ENCODE data around the gene C16orf96. TPM values are rescaled to one million over a fixed set of nuclear protein-coding genes. Genes with fewer than 3 reads are reported as not detected.

The C16orf96 gene
- total and polyA plus RNA-seq, 2 donors (not counting 3 experiments of a cell fraction or from before 2014, with no cell fraction given): not detected

DNA sequence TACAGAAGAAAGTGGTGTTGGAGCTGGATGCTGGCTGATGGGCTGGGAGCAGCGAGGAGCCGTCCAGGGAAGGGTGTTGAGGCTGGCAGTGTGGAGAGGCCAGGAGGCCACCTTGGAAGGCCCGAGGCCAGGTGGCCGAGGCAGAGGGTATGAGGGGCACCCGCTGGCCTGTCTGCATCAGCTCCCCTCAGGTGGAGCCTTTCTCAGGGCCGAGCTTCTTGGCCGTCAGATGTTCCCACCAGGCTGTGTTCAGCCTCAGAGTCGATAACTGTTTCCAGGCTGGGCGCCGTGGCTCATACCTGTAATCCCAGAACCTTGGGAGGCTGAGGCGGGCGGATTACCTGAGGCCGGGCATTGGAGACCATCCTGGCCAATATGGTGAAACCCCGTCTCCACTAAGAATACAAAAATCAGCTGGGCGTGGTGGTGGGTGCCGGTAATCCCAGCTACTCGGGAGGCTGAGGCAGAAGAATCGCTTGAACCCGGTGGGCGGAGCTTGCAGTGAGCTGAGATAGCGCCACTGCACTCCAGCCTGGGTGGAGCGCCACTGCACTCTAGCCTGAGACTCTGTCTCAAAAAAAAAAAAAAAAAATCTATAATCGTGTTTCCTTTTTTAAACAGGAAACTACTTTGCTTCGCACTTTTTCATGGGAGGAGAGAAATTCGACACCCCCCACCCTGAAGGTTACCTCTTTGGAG, 93.8 kb downstream of the C16orf96 start:
- intact Hi-C loops (cut with micrococcal nuclease): loop anchor here (2.0 kb wide), 1 partner anchor 25 kb away; the partner anchor contains the start of gene MGRN1
- dilution Hi-C loops (cut with MboI; ENCODE audit: extremely low pct_ligation_motif_present, low sequenced_read_pairs): no loop called here

More for the DNA sequence above, 93.8 kb downstream of the C16orf96 start:
- Histone ChIP-seq H3K9ac (replicated peaks; ENCODE audit: extremely low read depth, insufficient read depth, low read length) (no peak overlapping the region), H3K9me1 (replicated peaks; ENCODE audit: control insufficient read depth, extremely low read depth, insufficient read depth, low read length) (no peaks in the 10 kb centered on the region), H3K4me1 (ENCODE audit: control insufficient read depth, extremely low read depth, insufficient read depth, low read length) (no peaks in the 10 kb centered on the region), H3K79me2 (ENCODE audit: control insufficient read depth, insufficient read depth, low read length) (peaks cover 20% of the 10 kb centered on the region), H3K9me3 (replicated peaks; ENCODE audit: control insufficient read depth, insufficient read depth, low read length) (no peaks in the 10 kb centered on the region), H3K4me2 (ENCODE audit: insufficient read depth, low read length) (no peak overlapping the region), H3K36me3 (ENCODE audit: control insufficient read depth in 2 of 2, extremely low read depth in 1 of 2, insufficient read depth in 2 of 2, low read length in 2 of 2) (peaks cover 4 to 38% of the 10 kb centered on the region in 2 experiments), H2AFZ (ENCODE audit: low read depth, low read length) (no peak overlapping the region), H4K20me1 (replicated peaks; ENCODE audit: control insufficient read depth, extremely low read depth, insufficient read depth, low read length) (no peaks in the 10 kb centered on the region), H3K27me3 (ENCODE audit: control insufficient read depth in 2 of 2, insufficient read depth in 2 of 2, low read length in 2 of 2) (no peaks in the 10 kb centered on the region), H3K27ac (ENCODE audit: insufficient read depth, low read depth, low read length) (no peak overlapping the region), H3K4me3 (replicated peaks in 1 of 3; ENCODE audit: insufficient read depth in 1 of 3, low read depth in 1 of 3, low read length in 3 of 3) (no peak overlapping the region)
- no peak for FAIRE-seq
- BruUV-seq (replicated peaks): no TSS peak
- TF ChIP-seq POLR2AphosphoS5 (IDR thresholded peaks at IDR 0.05; ENCODE audit: insufficient read depth, low read depth, low read length) (no peak), JUN (IDR thresholded peaks at IDR 0.05; ENCODE audit: borderline replicate concordance, insufficient read depth, insufficient read length, low read depth) (no peak), MYC (IDR thresholded peaks at IDR 0.05; ENCODE audit: low read depth, low read length) (no peak), POLR2A (IDR thresholded peaks at IDR 0.05; ENCODE audit: low read depth, low read length) (no peak), FOS (IDR thresholded peaks at IDR 0.05; ENCODE audit: borderline replicate concordance, insufficient read depth, low read length) (no peak), EZH2 (IDR thresholded peaks at IDR 0.05; ENCODE audit: borderline replicate concordance, low read depth, low read length, severe bottlenecking) (no peak), GATA2 (IDR thresholded peaks at IDR 0.05; ENCODE audit: insufficient read depth, insufficient read length, low read depth, low read length) (no peak)
- TF ChIP-seq, protein P1, sequence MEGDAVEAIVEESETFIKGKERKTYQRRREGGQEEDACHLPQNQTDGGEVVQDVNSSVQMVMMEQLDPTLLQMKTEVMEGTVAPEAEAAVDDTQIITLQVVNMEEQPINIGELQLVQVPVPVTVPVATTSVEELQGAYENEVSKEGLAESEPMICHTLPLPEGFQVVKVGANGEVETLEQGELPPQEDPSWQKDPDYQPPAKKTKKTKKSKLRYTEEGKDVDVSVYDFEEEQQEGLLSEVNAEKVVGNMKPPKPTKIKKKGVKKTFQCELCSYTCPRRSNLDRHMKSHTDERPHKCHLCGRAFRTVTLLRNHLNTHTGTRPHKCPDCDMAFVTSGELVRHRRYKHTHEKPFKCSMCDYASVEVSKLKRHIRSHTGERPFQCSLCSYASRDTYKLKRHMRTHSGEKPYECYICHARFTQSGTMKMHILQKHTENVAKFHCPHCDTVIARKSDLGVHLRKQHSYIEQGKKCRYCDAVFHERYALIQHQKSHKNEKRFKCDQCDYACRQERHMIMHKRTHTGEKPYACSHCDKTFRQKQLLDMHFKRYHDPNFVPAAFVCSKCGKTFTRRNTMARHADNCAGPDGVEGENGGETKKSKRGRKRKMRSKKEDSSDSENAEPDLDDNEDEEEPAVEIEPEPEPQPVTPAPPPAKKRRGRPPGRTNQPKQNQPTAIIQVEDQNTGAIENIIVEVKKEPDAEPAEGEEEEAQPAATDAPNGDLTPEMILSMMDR (IDR thresholded peaks at IDR 0.05; ENCODE audit: extremely low read depth in 1 of 2, insufficient read depth in 1 of 2, low read depth in 1 of 2, low read length in 2 of 2): no peak
- TF ChIP-seq, protein P2, sequence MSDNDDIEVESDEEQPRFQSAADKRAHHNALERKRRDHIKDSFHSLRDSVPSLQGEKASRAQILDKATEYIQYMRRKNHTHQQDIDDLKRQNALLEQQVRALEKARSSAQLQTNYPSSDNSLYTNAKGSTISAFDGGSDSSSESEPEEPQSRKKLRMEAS (IDR thresholded peaks at IDR 0.05; ENCODE audit: insufficient read depth, insufficient read length): no peak
- no peak for DNase-seq (ENCODE audit: low read depth, low spot score)
- POLR2A ChIA-PET: no interaction called here
- CTCF ChIA-PET: interaction anchor here (0.6 to 1.9 kb wide), 11 partner anchors 9 to 117 kb away, joined by 3 to 14 read pairs (median 3); partner anchors contain the start of gene MGRN1

Small RNA genes within 50 kb of the gene (small RNA-seq; reads per million reads assigned to genes)
- gene RN7SL850P (ENCODE audit: insufficient read depth, insufficient read length, low read depth, low replicate concordance): not detected

Other genes with a start within 250 kb of the C16orf96 start
- gene GLIS2, start 240.3 kb upstream of the C16orf96 start, total RNA-seq: 10.1 and 11.3 TPM in 2 replicates
- gene GLIS2, start 240.3 kb upstream of the C16orf96 start, polyA plus RNA-seq: 4.6 and 5.1 TPM in 2 replicates
- gene PAM16, start 205.0 kb upstream of the C16orf96 start, total RNA-seq: 35.8 and 40.0 TPM in 2 replicates
- 67.2 and 76.2 TPM in 2 replicates for gene PAM16, start 205.0 kb upstream of the C16orf96 start, polyA plus RNA-seq
- gene VASN, start 184.5 kb upstream of the C16orf96 start, total RNA-seq: 0.14 and 0.42 TPM in 2 replicates
- 0.41 and 0.57 TPM in 2 replicates for gene VASN, start 184.5 kb upstream of the C16orf96 start, polyA plus RNA-seq
- gene CORO7, start 139.7 kb upstream of the C16orf96 start, total RNA-seq: 70.4 and 72.3 TPM in 2 replicates
- 42.5 and 57.1 TPM in 2 replicates for gene CORO7, start 139.7 kb upstream of the C16orf96 start, polyA plus RNA-seq
- 40.6 and 45.4 TPM in 2 replicates for gene DNAJA3, start 130.5 kb upstream of the C16orf96 start, total RNA-seq
- 29.0 and 33.4 TPM in 2 replicates for gene DNAJA3, start 130.5 kb upstream of the C16orf96 start, polyA plus RNA-seq
- gene NMRAL1, start 81.7 kb upstream of the C16orf96 start, total RNA-seq: 38.4 and 48.0 TPM in 2 replicates
- gene NMRAL1, start 81.7 kb upstream of the C16orf96 start, polyA plus RNA-seq: 84.4 and 101 TPM in 2 replicates
- 80.7 and 92.6 TPM in 2 replicates for gene HMOX2, start 79.9 kb upstream of the C16orf96 start, total RNA-seq
- 86.3 and 91.0 TPM in 2 replicates for gene HMOX2, start 79.9 kb upstream of the C16orf96 start, polyA plus RNA-seq
- 22.4 and 33.9 TPM in 2 replicates for gene CDIP1, start 17.6 kb upstream of the C16orf96 start, total RNA-seq
- 37.4 and 47.6 TPM in 2 replicates for gene CDIP1, start 17.6 kb upstream of the C16orf96 start, polyA plus RNA-seq
- 41.6 and 43.8 TPM in 2 replicates for gene UBALD1, start 58.5 kb downstream of the C16orf96 start, total RNA-seq
- 24.8 and 34.6 TPM in 2 replicates for gene UBALD1, start 58.5 kb downstream of the C16orf96 start, polyA plus RNA-seq
- gene MGRN1, start 68.5 kb downstream of the C16orf96 start, total RNA-seq: 73.0 and 80.9 TPM in 2 replicates
- 15.6 and 15.8 TPM in 2 replicates for gene MGRN1, start 68.5 kb downstream of the C16orf96 start, polyA plus RNA-seq
- gene NUDT16L1, start 137.2 kb downstream of the C16orf96 start, total RNA-seq: 22.8 and 24.7 TPM in 2 replicates
- gene NUDT16L1, start 137.2 kb downstream of the C16orf96 start, polyA plus RNA-seq: 53.1 and 65.3 TPM in 2 replicates
- gene ANKS3, start 177.9 kb downstream of the C16orf96 start, total RNA-seq: 22.5 and 24.0 TPM in 2 replicates
- gene ANKS3, start 177.9 kb downstream of the C16orf96 start, polyA plus RNA-seq: 13.9 and 14.2 TPM in 2 replicates
- 1.0 TPM in 1 of 2 replicates, not detected in the other for gene DNAAF8, start 178.2 kb downstream of the C16orf96 start, total RNA-seq
- 0.49 and 0.58 TPM in 2 replicates for gene DNAAF8, start 178.2 kb downstream of the C16orf96 start, polyA plus RNA-seq
- 12.2 and 13.5 TPM in 2 replicates for gene ZNF500, start 210.8 kb downstream of the C16orf96 start, total RNA-seq
- 8.6 and 12.8 TPM in 2 replicates for gene ZNF500, start 210.8 kb downstream of the C16orf96 start, polyA plus RNA-seq
- gene SEPTIN12, start 232.0 kb downstream of the C16orf96 start, total RNA-seq: not detected in 2 replicates
- not detected in 2 replicates for gene SEPTIN12, start 232.0 kb downstream of the C16orf96 start, polyA plus RNA-seq
- not detected in 2 replicates for gene SMIM22, start 239.0 kb downstream of the C16orf96 start, total RNA-seq
- gene SMIM22, start 239.0 kb downstream of the C16orf96 start, polyA plus RNA-seq: not detected in 2 replicates
- 12.0 and 14.7 TPM in 2 replicates for gene ROGDI, start 246.3 kb downstream of the C16orf96 start, total RNA-seq
- 36.9 TPM in 2 replicates for gene ROGDI, start 246.3 kb downstream of the C16orf96 start, polyA plus RNA-seq

Measured in endothelial cell of umbilical vein (primary cell).